ENCODE data around the gene ATP13A3. TPM values are rescaled to one million over a fixed set of nuclear protein-coding genes. Genes with fewer than 3 reads are reported as not detected.

ATP13A3 gene
- total RNA-seq, 2 experiments from 2014 or later: 113 to 124 TPM

- Mint-ChIP-seq H3K27me3 (no peaks in the 10 kb centered on the region), H3K36me3 (peaks cover 16% of the 10 kb centered on the region), H3K4me1 (no peaks in the 10 kb centered on the region), H3K27ac (no peak overlapping the region), H3K4me3 (no peak overlapping the region), H3K9me3 (no peaks in the 10 kb centered on the region)
- DNase-seq: no peak
Measured at GRCh38 chr3:194418671-194419070, 68.1 kb downstream of the ATP13A3 start.

- DNase-seq: no peak
- H3K9me3 Mint-ChIP-seq: no peaks in the 10 kb centered on the region
- H3K36me3 Mint-ChIP-seq: peaks cover 14% of the 10 kb centered on the region
- H3K4me3 Mint-ChIP-seq: no peak overlapping the region
- H3K4me1 Mint-ChIP-seq: peaks cover 11% of the 10 kb centered on the region
- H3K27ac Mint-ChIP-seq: no peak overlapping the region
- H3K27me3 Mint-ChIP-seq: no peaks in the 10 kb centered on the region
Measured at GRCh38 chr3:194407423-194407822, 79.4 kb downstream of the ATP13A3 start.

- Mint-ChIP-seq H3K27ac (no peak overlapping the region), H3K27me3 (no peaks in the 10 kb centered on the region), H3K36me3 (peaks cover 10% of the 10 kb centered on the region), H3K4me3 (no peak overlapping the region), H3K9me3 (no peaks in the 10 kb centered on the region), H3K4me1 (peaks cover 11% of the 10 kb centered on the region)
- DNase-seq: no peak
Measured at GRCh38 chr3:194405766-194406165, 81.0 kb downstream of the ATP13A3 start.

- H3K4me3 Mint-ChIP-seq: no peak overlapping the region
- no peaks in the 10 kb centered on the region for H3K9me3 Mint-ChIP-seq
- H3K4me1 Mint-ChIP-seq: peaks cover 16% of the 10 kb centered on the region
- H3K36me3 Mint-ChIP-seq: peaks cover 5% of the 10 kb centered on the region
- H3K27ac Mint-ChIP-seq: no peak overlapping the region
- DNase-seq: no peak
- no peaks in the 10 kb centered on the region for H3K27me3 Mint-ChIP-seq
Measured at GRCh38 chr3:194404365-194405140, 82.2 kb downstream of the ATP13A3 start.

GRCh38 chr3:194401868-194402329 lies 84.9 kb downstream of the ATP13A3 start:
- Mint-ChIP-seq H3K4me1 (peaks cover 36% of the 10 kb centered on the region), H3K27ac (no peak overlapping the region), H3K27me3 (no peaks in the 10 kb centered on the region), H3K9me3 (no peaks in the 10 kb centered on the region), H3K36me3 (peaks cover 2% of the 10 kb centered on the region), H3K4me3 (no peak overlapping the region)
- DNase-seq: no peak

GRCh38 chr3:194401346-194401745 lies 85.5 kb downstream of the ATP13A3 start:
- no peaks in the 10 kb centered on the region for H3K9me3 Mint-ChIP-seq
- peaks cover 2% of the 10 kb centered on the region for H3K36me3 Mint-ChIP-seq
- H3K27ac Mint-ChIP-seq: no peak overlapping the region
- no peak overlapping the region for H3K4me3 Mint-ChIP-seq
- no peaks in the 10 kb centered on the region for H3K27me3 Mint-ChIP-seq
- no peak for DNase-seq
- H3K4me1 Mint-ChIP-seq: peaks cover 39% of the 10 kb centered on the region

GRCh38 chr3:194399874-194400411 lies 86.9 kb downstream of the ATP13A3 start:
- Mint-ChIP-seq H3K4me3 (no peak overlapping the region), H3K27ac (peak overlapping the region; percentile 12), H3K36me3 (peaks cover 2% of the 10 kb centered on the region), H3K9me3 (no peaks in the 10 kb centered on the region), H3K4me1 (peaks cover 52% of the 10 kb centered on the region), H3K27me3 (no peaks in the 10 kb centered on the region)
- no peak for DNase-seq

- Mint-ChIP-seq H3K4me3 (peak within 1 kb of the TSS; percentile 77), H3K27ac (peak within 1 kb of the TSS; percentile 12), H3K9me3 (no peaks in the 10 kb centered on the region), H3K27me3 (no peaks in the 10 kb centered on the region), H3K36me3 (no peaks in the 10 kb centered on the region), H3K4me1 (peaks cover 53% of the 10 kb centered on the region)
- DNase-seq: no peak
Measured at GRCh38 chr3:194399166-194399565, 87.6 kb downstream of the ATP13A3 start, which contains the start of gene GP5. Gene GP5, minus strand, starts transcription at chr3:194399266. Its CDS starts 984 bp downstream, at chr3:194398282.

GRCh38 chr3:194397757-194398312 lies 89.0 kb downstream of the ATP13A3 start:
- Mint-ChIP-seq H3K27me3 (no peaks in the 10 kb centered on the region), H3K36me3 (no peaks in the 10 kb centered on the region), H3K4me3 (peak overlapping the region; percentile 77), H3K4me1 (peaks cover 53% of the 10 kb centered on the region), H3K9me3 (peaks cover under 1% of the 10 kb centered on the region), H3K27ac (no peak overlapping the region)
- DNase-seq: peak; percentile 57

GRCh38 chr3:194396859-194397756 lies 89.7 kb downstream of the ATP13A3 start:
- H3K4me1 Mint-ChIP-seq: peaks cover 53% of the 10 kb centered on the region
- H3K4me3 Mint-ChIP-seq: peak overlapping the region; percentile 77
- no peaks in the 10 kb centered on the region for H3K27me3 Mint-ChIP-seq
- peaks cover 2% of the 10 kb centered on the region for H3K9me3 Mint-ChIP-seq
- peak overlapping the region; percentile 42 for H3K27ac Mint-ChIP-seq
- H3K36me3 Mint-ChIP-seq: no peaks in the 10 kb centered on the region
- peak; percentile 53 for DNase-seq

- Mint-ChIP-seq H3K27me3 (no peaks in the 10 kb centered on the region), H3K4me1 (peaks cover 53% of the 10 kb centered on the region), H3K27ac (peak overlapping the region; percentile 81), H3K36me3 (no peaks in the 10 kb centered on the region), H3K4me3 (peak overlapping the region; percentile 65), H3K9me3 (peaks cover 2% of the 10 kb centered on the region)
- DNase-seq: no peak
Measured at GRCh38 chr3:194396539-194396858, 90.3 kb downstream of the ATP13A3 start.

- Mint-ChIP-seq H3K27me3 (no peaks in the 10 kb centered on the region), H3K36me3 (no peaks in the 10 kb centered on the region), H3K4me1 (peaks cover 53% of the 10 kb centered on the region), H3K27ac (peak overlapping the region; percentile 81), H3K9me3 (peaks cover 4% of the 10 kb centered on the region), H3K4me3 (peak overlapping the region; percentile 65)
- DNase-seq: peak; percentile 71
Measured at GRCh38 chr3:194395778-194396538, 90.8 kb downstream of the ATP13A3 start.

- Mint-ChIP-seq H3K36me3 (peaks cover 3% of the 10 kb centered on the region), H3K27me3 (no peaks in the 10 kb centered on the region), H3K4me3 (peak overlapping the region; percentile 53), H3K9me3 (peaks cover 11% of the 10 kb centered on the region), H3K27ac (peak overlapping the region; percentile 74), H3K4me1 (peaks cover 53% of the 10 kb centered on the region)
- DNase-seq: peak; percentile 12
Measured at GRCh38 chr3:194395212-194395611, 91.6 kb downstream of the ATP13A3 start.

GRCh38 chr3:194392576-194392975 lies 94.2 kb downstream of the ATP13A3 start:
- Mint-ChIP-seq H3K27me3 (no peaks in the 10 kb centered on the region), H3K27ac (no peak overlapping the region), H3K9me3 (peaks cover 11% of the 10 kb centered on the region), H3K4me3 (no peak overlapping the region), H3K36me3 (peaks cover 7% of the 10 kb centered on the region), H3K4me1 (peaks cover 29% of the 10 kb centered on the region)
- DNase-seq: no peak

Measured in activated naive CD8-positive, alpha-beta T cell treated with anti-CD3 and anti-CD28 coated beads for 36 hours (primary cell).